MM.1S (cell line): Measurements from ENCODE around the gene CTNNA1.

Experiments used
- DNase-seq: peaks from one replicate; pipeline ENCODE4 v3.0.0-alpha.2; 2015
- H2AFZ ChIP-seq: fragments of 300-600 bp; sonication (generic); 2 replicates; pipeline ENCODE4 v1.6.0; 2016; ENCODE audit warnings: antibody characterized with exemption, low read length
- H3F3A ChIP-seq: fragments of 300-600 bp; sonication (generic); 2 replicates; pipeline ENCODE4 v1.6.1; 2016; ENCODE audit warnings: mild to moderate bottlenecking, antibody characterized with exemption, low read length, moderate library complexity, mixed read lengths; ENCODE audit not compliant: insufficient read depth
- H3K27ac ChIP-seq: fragments of 300-600 bp; sonication (generic); 2 replicates; pipeline ENCODE4 v1.5.1; 2016; ENCODE audit warnings: mild to moderate bottlenecking, low read length
- H3K27me3 ChIP-seq: fragments of 300-600 bp; sonication (generic); replicated peaks from 2 replicates; pipeline ENCODE4 v1.6.0; 2016; ENCODE audit warnings: low read length; ENCODE audit not compliant: insufficient read depth
- H3K36me3 ChIP-seq: fragments of 300-600 bp; sonication (generic); replicated peaks from 2 replicates; pipeline ENCODE4 v1.6.1; 2016; ENCODE audit warnings: mild to moderate bottlenecking, low read length, mixed read lengths; ENCODE audit not compliant: insufficient read depth
- H3K4me1 ChIP-seq: fragments of 300-600 bp; sonication (generic); 2 replicates; pipeline ENCODE4 v1.6.1; 2016; ENCODE audit warnings: low read length, mixed read lengths
- H3K4me2 ChIP-seq: fragments of 300-600 bp; sonication (generic); 2 replicates; pipeline ENCODE4 v1.6.0; 2016; ENCODE audit warnings: low read depth, low read length
- H3K4me3 ChIP-seq: fragments of 300-600 bp; sonication (generic); 2 replicates; pipeline ENCODE4 v1.5.1; 2016; ENCODE audit warnings: low read length, mixed read lengths
- H3K79me2 ChIP-seq: fragments of 300-600 bp; sonication (generic); 2 replicates; pipeline ENCODE4 v1.6.1; 2016; ENCODE audit warnings: mixed run types, low read length, mixed read lengths
- H3K9ac ChIP-seq: fragments of 300-600 bp; sonication (generic); 2 replicates; pipeline ENCODE4 v1.6.1; 2016; ENCODE audit warnings: low read length, mixed read lengths
- H3K9me2 ChIP-seq: fragments of 300-600 bp; sonication (generic); replicated peaks from 2 replicates; pipeline ENCODE4 v1.6.1; 2016; ENCODE audit warnings: mild to moderate bottlenecking, low read length, mixed read lengths; ENCODE audit not compliant: insufficient read depth
- H3K9me3 ChIP-seq: fragments of 300-600 bp; sonication (generic); replicated peaks from 2 replicates; pipeline ENCODE4 v1.6.1; 2016; ENCODE audit warnings: mild to moderate bottlenecking, low read length, mixed read lengths; ENCODE audit not compliant: insufficient read depth
- H4K20me1 ChIP-seq: fragments of 300-600 bp; sonication (generic); 2 replicates; pipeline ENCODE4 v1.6.1; 2016; ENCODE audit warnings: mild to moderate bottlenecking, low read length, moderate library complexity, mixed read lengths; ENCODE audit not compliant: insufficient read depth
- EZH2 ChIP-seq: fragments of 300-600 bp; sonication (generic); optimal IDR thresholded peaks from 2 replicates; pipeline ENCODE3; 2017; ENCODE audit warnings: low read depth, mild to moderate bottlenecking, antibody characterized with exemption, low read length, mixed read lengths
- EZH2phosphoT487 ChIP-seq: fragments of 300-600 bp; sonication (generic); IDR thresholded peaks from 2 replicates; pipeline ENCODE4 v1.6.1; 2018; ENCODE audit warnings: antibody characterized with exemption, low read length
- TF ChIP-seq, protein P1 (sequence below): fragments of 300-600 bp; sonication (generic); IDR thresholded peaks from 2 replicates; pipeline ENCODE4 v1.5.1; 2016; ENCODE audit warnings: antibody characterized with exemption, low read length, mixed read lengths

CTNNA1 gene

GRCh38 chr5:138944527-138945322 lies 191.5 kb downstream of the CTNNA1 start:
- Histone ChIP-seq H3K4me2 (no peak overlapping the region), H4K20me1 (no peaks in the 10 kb centered on the region), H3K36me3 (no peaks in the 10 kb centered on the region), H3F3A (no peaks in the 10 kb centered on the region), H3K27ac (no peak overlapping the region), H3K4me1 (no peaks in the 10 kb centered on the region), H3K27me3 (no peaks in the 10 kb centered on the region), H3K9ac (no peak overlapping the region), H3K9me3 (no peaks in the 10 kb centered on the region), H3K79me2 (no peaks in the 10 kb centered on the region), H3K4me3 (no peak overlapping the region), H3K9me2 (no peaks in the 10 kb centered on the region), H2AFZ (no peak overlapping the region)
- TF ChIP-seq, protein P1, sequence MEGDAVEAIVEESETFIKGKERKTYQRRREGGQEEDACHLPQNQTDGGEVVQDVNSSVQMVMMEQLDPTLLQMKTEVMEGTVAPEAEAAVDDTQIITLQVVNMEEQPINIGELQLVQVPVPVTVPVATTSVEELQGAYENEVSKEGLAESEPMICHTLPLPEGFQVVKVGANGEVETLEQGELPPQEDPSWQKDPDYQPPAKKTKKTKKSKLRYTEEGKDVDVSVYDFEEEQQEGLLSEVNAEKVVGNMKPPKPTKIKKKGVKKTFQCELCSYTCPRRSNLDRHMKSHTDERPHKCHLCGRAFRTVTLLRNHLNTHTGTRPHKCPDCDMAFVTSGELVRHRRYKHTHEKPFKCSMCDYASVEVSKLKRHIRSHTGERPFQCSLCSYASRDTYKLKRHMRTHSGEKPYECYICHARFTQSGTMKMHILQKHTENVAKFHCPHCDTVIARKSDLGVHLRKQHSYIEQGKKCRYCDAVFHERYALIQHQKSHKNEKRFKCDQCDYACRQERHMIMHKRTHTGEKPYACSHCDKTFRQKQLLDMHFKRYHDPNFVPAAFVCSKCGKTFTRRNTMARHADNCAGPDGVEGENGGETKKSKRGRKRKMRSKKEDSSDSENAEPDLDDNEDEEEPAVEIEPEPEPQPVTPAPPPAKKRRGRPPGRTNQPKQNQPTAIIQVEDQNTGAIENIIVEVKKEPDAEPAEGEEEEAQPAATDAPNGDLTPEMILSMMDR: no peak
- DNase-seq: no peak

- no peaks in the 10 kb centered on the region for H4K20me1 ChIP-seq
- no peaks in the 10 kb centered on the region for H3K27me3 ChIP-seq
- H3K36me3 ChIP-seq: no peaks in the 10 kb centered on the region
- no peaks in the 10 kb centered on the region for H3K9me3 ChIP-seq
- no peak overlapping the region for H3K9ac ChIP-seq
- no peak overlapping the region for H3K4me2 ChIP-seq
- H3K9me2 ChIP-seq: no peaks in the 10 kb centered on the region
- TF ChIP-seq, protein P1: no peak
- TF ChIP-seq EZH2 (no peak), EZH2phosphoT487 (no peak)
- no peaks in the 10 kb centered on the region for H3K4me1 ChIP-seq
- H3K79me2 ChIP-seq: no peaks in the 10 kb centered on the region
- H3K4me3 ChIP-seq: no peak overlapping the region
- H2AFZ ChIP-seq: no peak overlapping the region
- no peak overlapping the region for H3K27ac ChIP-seq
- DNase-seq: no peak
- H3F3A ChIP-seq: no peaks in the 10 kb centered on the region
Measured at GRCh38 chr5:138945421-138946240, 192.4 kb downstream of the CTNNA1 start.

DNA sequence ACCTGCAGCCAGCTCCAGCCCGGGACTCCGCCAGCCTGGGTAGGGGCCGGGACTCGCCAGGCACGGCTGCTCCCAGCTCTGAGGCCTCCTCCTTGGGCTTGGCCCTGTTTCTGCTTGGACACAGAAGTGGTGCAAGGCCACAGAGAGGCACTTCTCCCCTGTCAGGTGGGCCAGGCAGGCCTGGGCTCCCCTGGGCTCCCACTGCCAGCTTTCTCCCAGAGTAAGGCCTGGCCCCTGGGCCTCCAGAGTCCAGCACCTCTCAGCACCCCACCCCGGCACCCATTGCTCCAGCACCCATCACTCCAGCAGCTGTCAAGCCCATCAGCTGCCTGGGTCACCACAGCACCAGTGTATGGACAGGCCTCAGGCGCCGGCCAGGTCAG lies 193.0 kb downstream of the CTNNA1 start:
- Histone ChIP-seq H3K9ac (no peak overlapping the region), H4K20me1 (no peaks in the 10 kb centered on the region), H3K9me3 (no peaks in the 10 kb centered on the region), H3K4me2 (no peak overlapping the region), H2AFZ (no peak overlapping the region), H3K79me2 (no peaks in the 10 kb centered on the region), H3K27ac (no peak overlapping the region), H3K4me3 (no peak overlapping the region), H3K4me1 (no peaks in the 10 kb centered on the region), H3K36me3 (no peaks in the 10 kb centered on the region), H3K9me2 (no peaks in the 10 kb centered on the region), H3K27me3 (no peaks in the 10 kb centered on the region), H3F3A (no peaks in the 10 kb centered on the region)
- TF ChIP-seq, protein P1: no peak
- no peak for TF ChIP-seq EZH2
- TF ChIP-seq EZH2phosphoT487: no peak
- no peak for DNase-seq
